ENCODE data around the gene AGBL1. TPM values are rescaled to one million over a fixed set of nuclear protein-coding genes. Genes with fewer than 3 reads are reported as not detected.
A peak's percentile ranks its signal among the peaks of the same experiment; 100 is the strongest.

The AGBL1 gene
- total RNA-seq, 2 experiments from 2014 or later, result not detected

GRCh38 chr15:86623236-86623635 is 543.6 kb downstream of the AGBL1 start:
- Mint-ChIP-seq H3K4me3 (no peak overlapping the region), H3K27me3 (peaks cover 4% of the 10 kb centered on the region), H3K36me3 (no peaks in the 10 kb centered on the region), H3K4me1 (peaks cover 25% of the 10 kb centered on the region), H3K9me3 (ENCODE audit: low read depth) (no peaks in the 10 kb centered on the region), H3K27ac (no peak overlapping the region)
- ATAC-seq, result no peak
- CTCF ChIA-PET, result interaction anchor here (2.1 kb wide), 1 partner anchor 120 kb away, joined by 42 read pairs; no protein-coding TSS in a partner anchor
- no peak for DNase-seq

- Mint-ChIP-seq H3K4me1 (peaks cover 25% of the 10 kb centered on the region), H3K4me3 (no peak overlapping the region), H3K27me3 (peaks cover 4% of the 10 kb centered on the region), H3K36me3 (no peaks in the 10 kb centered on the region), H3K9me3 (ENCODE audit: low read depth) (no peaks in the 10 kb centered on the region), H3K27ac (peak overlapping the region; percentile 62)
- CTCF ChIA-PET, result interaction anchor here (0.9 to 2.1 kb wide), 13 partner anchors 10 to 770 kb away, joined by 3 to 42 read pairs (median 4); no protein-coding TSS in a partner anchor
- ATAC-seq (peak; percentile 100), DNase-seq (peak; percentile 88)
Observed at GRCh38 chr15:86624261-86625036, 544.8 kb downstream of the AGBL1 start.

DNA sequence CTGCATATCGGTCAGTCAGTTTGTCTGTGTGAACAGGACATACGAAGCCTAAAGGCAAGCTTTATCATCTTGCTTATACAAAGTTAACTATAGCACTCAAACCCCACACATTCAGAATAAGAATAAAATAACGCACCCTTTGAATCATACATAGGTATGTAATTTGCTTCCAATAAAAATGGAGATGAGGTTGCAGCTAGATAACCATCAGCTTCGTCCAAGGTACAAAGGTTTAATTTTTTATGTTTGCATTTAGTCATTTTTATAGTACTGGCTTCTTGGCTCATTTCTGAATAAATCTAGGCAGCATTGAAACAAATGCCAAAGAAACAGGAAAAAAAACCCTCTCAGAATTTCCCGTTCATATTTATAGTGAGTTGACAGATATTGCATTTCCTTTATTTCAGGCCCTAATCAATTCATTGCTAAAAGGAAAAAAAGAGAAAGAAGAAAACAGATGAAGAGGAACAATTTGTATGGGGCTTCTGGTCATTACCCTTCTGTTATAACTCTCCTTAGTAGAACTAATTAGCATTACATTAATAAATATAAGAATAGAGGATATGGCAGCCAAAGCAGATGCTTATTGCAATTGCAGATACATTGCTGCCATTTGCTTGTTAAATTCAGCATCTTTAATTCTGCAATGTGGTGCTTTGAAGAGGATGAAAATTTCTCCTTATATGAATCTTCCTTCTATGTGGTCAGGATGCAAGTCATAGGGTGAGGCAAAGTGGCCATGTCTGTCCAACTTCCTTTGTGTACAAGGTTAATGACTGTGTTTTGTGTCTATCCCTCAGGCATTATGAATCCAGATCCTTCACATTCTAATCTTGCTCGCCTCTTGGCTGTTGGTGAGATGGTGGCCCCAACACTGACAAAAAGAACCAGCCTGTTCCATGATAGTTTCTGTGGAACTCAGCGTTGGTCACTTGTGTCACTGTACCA is 550.0 kb downstream of the AGBL1 start:
- ATAC-seq (no peak), DNase-seq (no peak)
- no peaks in the 10 kb centered on the region for H3K9me3 Mint-ChIP-seq (ENCODE audit: low read depth)
- peaks cover 12% of the 10 kb centered on the region for H3K4me1 Mint-ChIP-seq
- no peak overlapping the region for H3K27ac Mint-ChIP-seq
- H3K36me3 Mint-ChIP-seq, result no peaks in the 10 kb centered on the region
- H3K4me3 Mint-ChIP-seq, result no peak overlapping the region
- CTCF ChIA-PET, result interaction anchor here (0.9 to 1.8 kb wide), 2 partner anchors 23 to 114 kb away, joined by 3 to 8 read pairs; no protein-coding TSS in a partner anchor
- no peaks in the 10 kb centered on the region for H3K27me3 Mint-ChIP-seq

DNA sequence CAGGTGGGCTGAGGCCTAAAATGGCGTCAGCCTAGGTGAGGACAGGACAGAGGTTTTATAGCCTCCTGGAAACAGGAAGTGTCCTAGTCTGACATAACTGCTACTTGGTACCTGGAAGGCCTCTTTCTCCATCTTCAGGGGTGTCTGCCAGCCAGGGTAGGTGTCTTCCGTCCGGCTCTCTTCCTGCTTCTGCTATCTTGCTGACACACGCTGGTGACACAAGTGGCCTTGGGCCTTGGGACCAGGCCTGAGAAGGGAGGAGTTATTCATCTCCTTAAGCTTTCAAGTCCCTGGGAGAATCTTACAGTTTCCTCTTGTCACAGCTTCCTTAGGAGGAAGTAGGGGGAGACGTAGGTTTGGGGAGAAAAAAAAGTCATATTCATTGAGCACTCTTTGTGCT is 551.3 kb downstream of the AGBL1 start:
- H3K36me3 Mint-ChIP-seq, result no peaks in the 10 kb centered on the region
- no peaks in the 10 kb centered on the region for H3K9me3 Mint-ChIP-seq (ENCODE audit: low read depth)
- H3K27ac Mint-ChIP-seq, result no peak overlapping the region
- H3K27me3 Mint-ChIP-seq, result no peaks in the 10 kb centered on the region
- CTCF ChIA-PET, result no interaction called here
- peaks cover 4% of the 10 kb centered on the region for H3K4me1 Mint-ChIP-seq
- DNase-seq, result no peak
- no peak overlapping the region for H3K4me3 Mint-ChIP-seq
- no peak for ATAC-seq

DNA sequence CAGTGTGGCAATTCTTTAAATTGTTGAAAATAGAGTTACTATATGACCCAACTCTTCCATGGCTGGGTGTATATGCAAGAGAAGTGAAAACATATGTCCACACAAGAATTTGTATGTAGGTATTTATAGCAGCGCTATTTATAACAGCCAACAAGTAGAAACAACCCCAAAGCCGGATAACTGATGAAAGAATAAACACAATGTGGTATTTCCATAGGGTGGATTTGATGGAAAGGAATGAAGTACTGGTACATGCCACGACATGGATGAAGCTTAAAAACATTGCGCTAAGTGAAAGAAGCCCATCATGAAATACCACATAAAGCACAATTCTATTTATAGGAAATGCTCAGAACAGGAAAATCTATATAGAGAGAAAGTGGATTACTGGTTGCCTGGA is 554.5 kb downstream of the AGBL1 start:
- H3K36me3 Mint-ChIP-seq, result no peaks in the 10 kb centered on the region
- H3K4me3 Mint-ChIP-seq, result no peak overlapping the region
- no peak for ATAC-seq
- no peak for DNase-seq
- CTCF ChIA-PET, result no interaction called here
- no peaks in the 10 kb centered on the region for H3K9me3 Mint-ChIP-seq (ENCODE audit: low read depth)
- H3K27me3 Mint-ChIP-seq, result no peaks in the 10 kb centered on the region
- peaks cover 4% of the 10 kb centered on the region for H3K4me1 Mint-ChIP-seq
- no peak overlapping the region for H3K27ac Mint-ChIP-seq

DNA sequence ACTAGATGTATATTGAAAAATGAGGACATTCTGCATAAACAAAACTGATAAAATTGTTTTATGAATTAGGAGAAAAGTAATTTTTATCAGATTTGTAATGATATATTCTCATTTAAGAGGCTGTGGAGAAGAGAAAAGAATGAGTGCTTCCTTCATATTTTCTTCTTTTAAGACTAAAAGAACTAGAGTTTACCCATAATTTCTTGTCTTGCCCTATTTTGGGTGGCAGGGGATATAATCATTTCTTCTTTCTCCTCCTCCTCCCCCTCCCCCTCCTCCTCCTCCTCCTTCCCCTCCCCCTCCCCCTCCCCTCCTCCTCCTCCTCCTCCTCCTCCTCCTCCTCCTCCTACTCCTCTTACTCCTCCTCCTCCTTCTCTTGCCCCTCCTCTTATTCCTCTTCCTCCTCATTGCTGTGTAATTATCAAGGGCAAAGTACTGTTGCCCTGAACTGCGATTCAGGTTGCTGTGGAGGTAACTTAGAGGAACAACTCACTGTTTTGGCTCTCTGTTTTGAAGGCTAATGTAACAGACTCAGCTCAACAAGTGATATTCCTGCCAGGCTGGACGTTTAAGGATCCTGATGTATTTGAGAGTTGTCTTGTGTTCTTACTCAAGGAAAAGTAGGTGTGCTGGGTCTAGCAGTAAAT is 555.4 kb downstream of the AGBL1 start:
- Mint-ChIP-seq H3K4me1 (peaks cover under 1% of the 10 kb centered on the region), H3K27me3 (no peaks in the 10 kb centered on the region), H3K27ac (no peak overlapping the region), H3K36me3 (no peaks in the 10 kb centered on the region), H3K4me3 (no peak overlapping the region), H3K9me3 (ENCODE audit: low read depth) (no peaks in the 10 kb centered on the region)
- ATAC-seq (no peak), DNase-seq (no peak)
- CTCF ChIA-PET, result no interaction called here

DNA sequence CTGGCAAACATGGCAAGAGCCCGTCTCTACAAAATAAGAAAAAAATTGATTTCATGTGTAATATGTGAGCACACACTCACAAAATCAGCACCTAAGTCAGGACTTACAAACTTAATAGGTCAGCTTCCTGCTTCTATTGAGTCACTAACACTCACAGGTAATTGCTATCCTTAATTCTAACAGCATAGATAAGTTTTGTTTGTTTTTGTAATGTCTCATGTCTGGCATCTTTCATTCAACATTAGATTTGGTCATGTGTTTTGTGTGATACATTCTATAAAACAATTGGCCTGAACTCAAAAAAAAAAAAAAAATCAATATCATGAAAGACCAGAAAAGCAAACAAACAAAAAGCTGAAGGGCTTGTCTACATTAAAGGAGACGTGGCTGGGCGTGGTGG is 564.7 kb downstream of the AGBL1 start:
- no peaks in the 10 kb centered on the region for H3K27me3 Mint-ChIP-seq
- no peak overlapping the region for H3K27ac Mint-ChIP-seq
- CTCF ChIA-PET, result interaction anchor here (1.3 kb wide), 1 partner anchor 9 kb away, joined by 4 read pairs; no protein-coding TSS in a partner anchor
- no peaks in the 10 kb centered on the region for H3K9me3 Mint-ChIP-seq (ENCODE audit: low read depth)
- DNase-seq, result no peak
- no peak for ATAC-seq
- H3K4me3 Mint-ChIP-seq, result no peak overlapping the region
- H3K36me3 Mint-ChIP-seq, result no peaks in the 10 kb centered on the region
- H3K4me1 Mint-ChIP-seq, result no peaks in the 10 kb centered on the region

DNA sequence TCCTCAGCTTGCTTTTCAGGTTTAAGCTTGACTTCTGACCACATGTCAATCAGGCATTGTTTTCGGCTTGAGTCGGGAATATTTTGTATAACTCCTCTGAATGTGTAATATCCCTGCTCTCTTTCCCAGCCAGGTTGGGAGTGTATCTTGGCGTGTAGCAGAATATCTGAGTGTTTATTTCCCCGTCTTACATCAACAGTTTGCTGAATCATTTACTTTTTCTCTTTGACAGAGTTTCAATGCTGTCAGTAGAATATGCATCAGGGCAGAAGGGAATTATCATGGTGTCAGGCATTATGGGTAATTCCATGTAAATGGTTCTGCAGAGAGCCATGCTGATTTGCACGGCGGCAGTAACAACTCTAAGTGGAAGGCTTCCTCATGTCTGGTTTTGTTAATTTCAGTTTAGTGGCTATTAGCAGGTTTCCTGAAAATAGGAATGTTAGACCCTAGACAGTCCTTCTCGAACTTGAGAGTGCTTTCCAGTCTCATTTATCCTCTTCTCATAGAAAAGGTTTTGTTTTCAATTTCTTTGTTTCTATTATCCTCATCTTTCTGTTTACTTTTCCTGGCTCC is 566.3 kb downstream of the AGBL1 start:
- CTCF ChIA-PET, result no interaction called here
- Mint-ChIP-seq H3K4me3 (no peak overlapping the region), H3K36me3 (peaks cover 4% of the 10 kb centered on the region), H3K4me1 (peaks cover 11% of the 10 kb centered on the region), H3K27me3 (no peaks in the 10 kb centered on the region), H3K9me3 (ENCODE audit: low read depth) (no peaks in the 10 kb centered on the region), H3K27ac (no peak overlapping the region)
- DNase-seq, result no peak
- no peak for ATAC-seq

- Mint-ChIP-seq H3K27ac (no peak overlapping the region), H3K4me3 (no peak overlapping the region), H3K4me1 (peaks cover 28% of the 10 kb centered on the region), H3K27me3 (no peaks in the 10 kb centered on the region), H3K9me3 (ENCODE audit: low read depth) (peaks cover 3% of the 10 kb centered on the region), H3K36me3 (peaks cover 7% of the 10 kb centered on the region)
- CTCF ChIA-PET, result no interaction called here
- ATAC-seq (no peak), DNase-seq (no peak)
Observed at GRCh38 chr15:86647810-86648440, 568.3 kb downstream of the AGBL1 start.

DNA sequence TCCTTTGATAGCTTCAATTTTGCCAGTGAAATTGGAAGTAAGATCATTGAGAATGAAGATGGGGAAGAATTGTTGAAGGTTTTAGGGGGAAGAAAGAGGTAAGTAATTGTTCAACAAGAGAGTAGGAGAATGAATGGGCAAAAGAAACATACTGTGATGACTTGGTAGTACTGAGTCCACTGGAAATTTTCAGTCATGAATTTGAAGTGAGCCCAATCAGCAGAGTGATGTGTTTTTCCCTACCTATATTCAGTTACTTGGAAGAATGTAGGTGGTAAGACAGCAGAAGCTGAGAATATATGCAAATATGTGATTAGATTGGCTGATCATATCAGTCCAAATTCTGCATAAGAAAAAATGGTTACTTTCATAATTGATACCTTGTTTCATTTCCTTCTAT is 569.6 kb downstream of the AGBL1 start:
- peaks cover 3% of the 10 kb centered on the region for H3K9me3 Mint-ChIP-seq (ENCODE audit: low read depth)
- no peak overlapping the region for H3K27ac Mint-ChIP-seq
- peaks cover 7% of the 10 kb centered on the region for H3K36me3 Mint-ChIP-seq
- H3K4me3 Mint-ChIP-seq, result no peak overlapping the region
- H3K27me3 Mint-ChIP-seq, result no peaks in the 10 kb centered on the region
- H3K4me1 Mint-ChIP-seq, result peaks cover 42% of the 10 kb centered on the region
- DNase-seq, result no peak
- ATAC-seq, result no peak
- CTCF ChIA-PET, result no interaction called here

DNA sequence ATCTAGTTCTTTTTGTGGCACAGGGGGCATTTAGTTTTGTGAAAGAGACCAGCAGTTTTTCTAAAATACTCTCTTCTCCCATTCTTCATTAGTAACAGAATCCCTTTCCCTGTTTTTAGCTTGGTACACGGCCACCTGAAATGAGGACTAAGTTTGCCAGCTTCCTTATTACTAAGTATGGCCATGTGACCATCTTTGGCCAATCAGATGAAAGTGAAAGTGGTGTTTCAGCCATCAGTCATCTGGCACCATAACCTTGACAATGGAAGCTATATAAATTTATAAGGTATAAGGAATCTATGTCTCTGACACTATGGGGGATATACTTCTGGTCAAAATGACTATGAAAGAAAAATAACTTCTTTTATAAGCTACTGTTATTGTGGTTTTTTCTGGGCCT is 570.4 kb downstream of the AGBL1 start:
- CTCF ChIA-PET, result interaction anchor here (0.7 kb wide), 1 partner anchor 36 kb away, joined by 3 read pairs; no protein-coding TSS in a partner anchor
- Mint-ChIP-seq H3K27me3 (no peaks in the 10 kb centered on the region), H3K27ac (no peak overlapping the region), H3K9me3 (ENCODE audit: low read depth) (peaks cover 3% of the 10 kb centered on the region), H3K4me3 (no peak overlapping the region), H3K36me3 (peaks cover 7% of the 10 kb centered on the region), H3K4me1 (peaks cover 48% of the 10 kb centered on the region)
- ATAC-seq (no peak), DNase-seq (no peak)

DNA sequence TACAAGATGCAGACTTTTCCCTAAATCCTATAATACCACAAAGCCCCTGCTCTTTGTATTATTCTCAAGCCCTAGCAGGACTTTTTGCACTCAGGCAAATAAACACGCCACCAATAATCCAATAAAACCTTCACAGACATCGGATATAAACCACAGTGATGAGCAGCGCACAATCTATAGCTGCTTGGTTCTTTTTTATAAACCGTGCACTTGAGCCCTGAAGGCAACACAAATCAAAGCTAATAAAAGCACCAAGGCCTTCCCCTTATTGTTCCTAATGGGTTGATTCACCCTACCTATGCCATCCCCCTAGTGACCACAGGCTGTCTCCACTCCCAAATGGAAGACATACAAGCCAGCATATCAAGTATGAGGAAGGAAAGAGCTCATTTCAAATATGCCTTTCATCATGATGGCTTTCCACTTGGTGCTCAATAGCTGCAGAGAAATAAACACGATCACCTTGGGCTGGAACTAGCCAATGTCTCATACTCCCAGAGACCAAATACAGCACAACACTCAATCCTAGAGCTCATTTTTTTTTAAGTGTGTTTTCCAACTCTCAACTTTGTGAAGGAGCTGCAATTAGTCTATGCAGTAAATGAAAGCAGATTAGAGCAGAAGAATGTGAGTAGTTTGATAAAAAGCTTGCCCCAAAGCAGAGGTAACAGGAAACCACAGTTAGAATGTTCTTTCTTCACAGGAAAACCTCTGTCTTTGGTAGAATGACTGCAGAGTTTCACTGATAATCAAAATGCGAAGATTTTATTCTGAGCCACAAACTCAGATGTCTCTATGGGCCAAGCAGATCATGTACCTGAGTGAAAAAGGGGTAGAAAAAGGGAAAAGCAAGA is 573.9 kb downstream of the AGBL1 start:
- ATAC-seq (peak; percentile 77), DNase-seq (no peak)
- peaks cover 7% of the 10 kb centered on the region for H3K36me3 Mint-ChIP-seq
- peaks cover 53% of the 10 kb centered on the region for H3K4me1 Mint-ChIP-seq
- CTCF ChIA-PET, result interaction anchor here (0.8 to 2.1 kb wide), 7 partner anchors 9 to 89 kb away, joined by 3 to 10 read pairs (median 4); no protein-coding TSS in a partner anchor
- H3K9me3 Mint-ChIP-seq (ENCODE audit: low read depth), result peaks cover 3% of the 10 kb centered on the region
- no peaks in the 10 kb centered on the region for H3K27me3 Mint-ChIP-seq
- peak overlapping the region; percentile 19 for H3K4me3 Mint-ChIP-seq
- H3K27ac Mint-ChIP-seq, result peak overlapping the region; percentile 72

Measured in activated CD8-positive, alpha-beta memory T cell treated with anti-CD3 and anti-CD28 coated beads, Interleukin-2, amount 10 ng/mL, durations not matched to agents 7 days and 5 days (primary cell).